IPS-18c (cell line): ENCODE results near the gene BTNL3.

Source experiments
- H3K4me3 ChIP-seq: 2 replicates; pipeline ENCODE4 v1.7.0; 2013; ENCODE audit warnings: low read depth, mild to moderate bottlenecking, low read length, moderate library complexity; ENCODE audit not compliant: insufficient read depth
- H3K9me3 ChIP-seq: one replicate; pipeline ENCODE4 v1.6.1; 2013; ENCODE audit warnings: mild to moderate bottlenecking, low read length, moderate library complexity; ENCODE audit not compliant: control insufficient read depth, insufficient read depth

Gene BTNL3, protein sequence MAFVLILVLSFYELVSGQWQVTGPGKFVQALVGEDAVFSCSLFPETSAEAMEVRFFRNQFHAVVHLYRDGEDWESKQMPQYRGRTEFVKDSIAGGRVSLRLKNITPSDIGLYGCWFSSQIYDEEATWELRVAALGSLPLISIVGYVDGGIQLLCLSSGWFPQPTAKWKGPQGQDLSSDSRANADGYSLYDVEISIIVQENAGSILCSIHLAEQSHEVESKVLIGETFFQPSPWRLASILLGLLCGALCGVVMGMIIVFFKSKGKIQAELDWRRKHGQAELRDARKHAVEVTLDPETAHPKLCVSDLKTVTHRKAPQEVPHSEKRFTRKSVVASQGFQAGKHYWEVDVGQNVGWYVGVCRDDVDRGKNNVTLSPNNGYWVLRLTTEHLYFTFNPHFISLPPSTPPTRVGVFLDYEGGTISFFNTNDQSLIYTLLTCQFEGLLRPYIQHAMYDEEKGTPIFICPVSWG

DNA sequence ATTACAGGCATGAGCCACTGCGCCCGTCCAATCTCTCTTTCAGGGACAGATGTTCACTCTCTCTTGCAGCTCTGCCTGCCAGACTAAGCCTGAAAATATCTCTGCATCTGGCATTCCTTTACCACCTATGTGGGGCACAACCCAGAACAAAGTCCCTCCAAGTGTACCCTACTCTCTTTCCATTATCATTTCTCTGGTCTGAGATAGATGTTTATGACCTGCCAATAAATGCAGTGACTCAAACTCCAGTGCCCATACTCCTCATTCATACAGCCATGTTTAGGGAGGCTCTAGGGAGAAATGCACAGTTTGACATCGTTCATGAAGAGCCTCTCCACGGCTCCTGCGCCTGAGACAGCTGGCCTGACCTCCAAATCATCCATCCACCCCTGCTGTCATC is at the start of gene BTNL3:
Gene BTNL3 (plus strand): TSS at position 255 of the 400 bp plus-strand sequence. CDS start 183 bp downstream, outside the sequence.
- no peaks in the 10 kb centered on the region for H3K9me3 ChIP-seq
- H3K4me3 ChIP-seq: no peak within 1 kb of the TSS

DNA sequence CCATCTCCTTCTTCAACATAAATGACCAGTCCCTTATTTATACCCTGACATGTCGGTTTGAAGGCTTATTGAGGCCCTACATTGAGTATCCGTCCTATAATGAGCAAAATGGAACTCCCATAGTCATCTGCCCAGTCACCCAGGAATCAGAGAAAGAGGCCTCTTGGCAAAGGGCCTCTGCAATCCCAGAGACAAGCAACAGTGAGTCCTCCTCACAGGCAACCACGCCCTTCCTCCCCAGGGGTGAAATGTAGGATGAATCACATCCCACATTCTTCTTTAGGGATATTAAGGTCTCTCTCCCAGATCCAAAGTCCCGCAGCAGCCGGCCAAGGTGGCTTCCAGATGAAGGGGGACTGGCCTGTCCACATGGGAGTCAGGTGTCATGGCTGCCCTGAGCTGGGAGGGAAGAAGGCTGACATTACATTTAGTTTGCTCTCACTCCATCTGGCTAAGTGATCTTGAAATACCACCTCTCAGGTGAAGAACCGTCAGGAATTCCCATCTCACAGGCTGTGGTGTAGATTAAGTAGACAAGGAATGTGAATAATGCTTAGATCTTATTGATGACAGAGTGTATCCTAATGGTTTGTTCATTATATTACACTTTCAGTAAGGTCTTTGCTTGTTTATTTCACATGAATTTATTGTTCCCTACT is 38.2 kb upstream of the BTNL3 start:
- H3K9me3 ChIP-seq: no peaks in the 10 kb centered on the region
- H3K4me3 ChIP-seq: no peak overlapping the region

- Histone ChIP-seq H3K4me3 (no peak overlapping the region), H3K9me3 (no peaks in the 10 kb centered on the region)
Measured at GRCh38 chr5:180959661-180960060, 29.0 kb upstream of the BTNL3 start.

- H3K9me3 ChIP-seq: no peaks in the 10 kb centered on the region
- no peak overlapping the region for H3K4me3 ChIP-seq
Measured at GRCh38 chr5:180960209-180960608, 28.4 kb upstream of the BTNL3 start.

- H3K4me3 ChIP-seq: no peak overlapping the region
- H3K9me3 ChIP-seq: peaks cover 6% of the 10 kb centered on the region
Measured at GRCh38 chr5:180969406-180969805, 19.2 kb upstream of the BTNL3 start.

DNA sequence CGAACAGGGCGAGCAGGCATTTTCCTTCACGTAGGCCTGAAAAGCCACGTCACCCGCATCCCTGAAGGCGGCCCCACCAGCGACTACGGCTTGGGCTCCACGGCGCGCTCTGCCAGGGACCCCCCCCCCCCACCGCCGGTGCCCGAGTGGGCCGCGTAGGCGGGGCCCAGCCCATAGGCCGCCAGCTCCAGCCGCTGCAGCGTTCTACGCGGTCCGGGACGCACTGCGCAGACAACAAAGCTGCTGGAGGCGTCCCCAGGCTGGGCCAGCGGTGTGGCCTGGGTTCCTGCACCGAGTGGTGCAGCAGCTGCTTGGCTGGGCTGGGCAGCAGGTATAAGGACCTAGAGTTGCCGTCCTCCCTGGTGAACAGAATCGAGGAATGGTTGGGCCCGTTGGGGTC is 18.3 kb upstream of the BTNL3 start:
- Histone ChIP-seq H3K9me3 (peaks cover 6% of the 10 kb centered on the region), H3K4me3 (no peak overlapping the region)

DNA sequence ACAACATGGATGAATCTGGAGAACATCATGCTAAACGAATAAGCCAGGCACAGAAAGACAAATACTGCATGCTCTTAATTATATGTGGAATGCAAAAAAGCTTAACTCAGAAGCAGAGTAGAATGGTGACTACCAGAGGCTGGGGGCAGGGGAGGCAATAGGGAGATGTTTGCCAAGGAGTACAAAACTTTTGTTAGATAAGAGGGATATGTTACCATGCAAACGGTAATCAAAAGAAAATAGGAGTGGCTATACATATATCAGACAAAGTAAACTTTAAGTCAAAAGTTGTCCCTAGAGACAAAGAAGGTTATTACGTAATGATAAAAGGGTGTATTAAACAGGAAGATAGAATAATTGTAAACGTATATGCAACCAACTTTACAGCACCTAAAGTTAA is 17.8 kb upstream of the BTNL3 start:
- Histone ChIP-seq H3K9me3 (peaks cover 6% of the 10 kb centered on the region), H3K4me3 (no peak overlapping the region)

DNA sequence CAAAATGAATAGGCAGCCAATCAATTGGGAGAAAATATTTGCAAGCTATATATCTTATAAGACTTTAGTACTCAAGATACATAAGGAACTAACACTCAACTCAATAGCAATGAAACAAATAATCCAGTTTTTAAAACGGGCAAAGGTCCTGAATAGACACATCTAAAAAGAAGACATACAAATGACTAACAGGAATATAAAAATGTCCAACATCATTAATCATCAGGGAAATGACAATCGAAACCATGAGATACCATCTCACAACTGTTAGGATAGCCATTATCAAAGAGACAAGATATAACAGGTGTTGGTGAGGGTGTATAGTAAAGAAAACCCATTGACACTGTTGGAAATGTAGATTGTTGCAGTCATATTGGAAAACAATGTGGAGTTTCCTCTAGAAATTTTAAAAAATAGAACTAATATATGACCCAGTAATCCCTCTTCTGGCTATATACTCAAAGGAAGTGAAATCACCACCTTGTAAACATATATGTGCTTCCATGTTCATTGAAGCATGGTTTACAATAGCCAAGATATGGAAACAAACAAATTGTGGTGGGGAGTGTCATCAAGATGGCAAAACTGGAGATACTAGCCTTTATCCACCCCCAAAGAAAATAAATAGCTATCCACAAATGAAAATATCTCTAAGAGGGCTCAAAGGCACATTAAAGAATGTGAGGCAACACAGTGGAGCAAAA is 13.9 kb upstream of the BTNL3 start:
- peaks cover 4% of the 10 kb centered on the region for H3K9me3 ChIP-seq
- H3K4me3 ChIP-seq: no peak overlapping the region

- Histone ChIP-seq H3K4me3 (no peak overlapping the region), H3K9me3 (peaks cover 2% of the 10 kb centered on the region)
Measured at GRCh38 chr5:180975338-180975737, 13.3 kb upstream of the BTNL3 start.

DNA sequence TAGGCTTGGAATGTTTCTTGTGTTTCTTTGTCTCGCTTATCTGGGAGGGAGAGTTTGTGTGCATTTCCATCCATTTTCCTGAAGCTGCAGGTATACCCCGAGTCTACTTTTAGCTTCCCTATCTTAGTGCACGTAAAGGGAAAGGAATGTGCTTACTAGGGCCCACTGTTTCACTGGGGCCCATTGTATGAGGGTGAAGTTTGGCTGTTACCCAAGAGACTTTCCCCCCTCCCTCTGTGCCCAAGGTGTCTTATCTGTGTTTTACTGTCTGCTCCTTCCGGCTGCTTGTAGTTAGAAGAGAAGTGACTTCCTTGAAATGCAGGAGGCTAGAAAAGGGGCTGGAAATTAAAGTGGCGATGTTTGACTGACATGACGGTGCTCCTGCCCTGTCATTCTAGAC is 12.1 kb upstream of the BTNL3 start:
- H3K9me3 ChIP-seq: peaks cover 2% of the 10 kb centered on the region

DNA sequence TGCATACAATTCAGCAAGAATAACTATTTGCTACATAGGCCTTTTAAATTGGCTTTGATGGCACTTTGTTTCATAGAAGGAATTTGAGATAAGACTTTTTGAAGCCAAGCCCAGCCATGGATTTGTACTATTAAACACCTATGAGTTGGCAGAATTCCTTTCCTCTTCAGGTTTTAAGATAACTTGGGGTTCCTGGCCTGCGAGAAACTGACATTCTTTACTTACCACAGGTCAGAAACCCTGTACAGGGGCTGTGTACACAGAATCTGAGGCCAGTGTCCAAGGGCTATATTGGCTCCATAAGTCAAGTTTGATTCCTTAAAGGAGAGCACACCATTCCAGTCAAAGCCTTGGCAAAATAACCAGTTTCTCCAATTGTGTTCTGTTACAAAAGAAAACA is 10.8 kb upstream of the BTNL3 start:
- peaks cover 2% of the 10 kb centered on the region for H3K9me3 ChIP-seq
- no peak overlapping the region for H3K4me3 ChIP-seq

More for the DNA sequence above, 12.1 kb upstream of the BTNL3 start:
- H3K4me3 ChIP-seq: no peak overlapping the region

DNA sequence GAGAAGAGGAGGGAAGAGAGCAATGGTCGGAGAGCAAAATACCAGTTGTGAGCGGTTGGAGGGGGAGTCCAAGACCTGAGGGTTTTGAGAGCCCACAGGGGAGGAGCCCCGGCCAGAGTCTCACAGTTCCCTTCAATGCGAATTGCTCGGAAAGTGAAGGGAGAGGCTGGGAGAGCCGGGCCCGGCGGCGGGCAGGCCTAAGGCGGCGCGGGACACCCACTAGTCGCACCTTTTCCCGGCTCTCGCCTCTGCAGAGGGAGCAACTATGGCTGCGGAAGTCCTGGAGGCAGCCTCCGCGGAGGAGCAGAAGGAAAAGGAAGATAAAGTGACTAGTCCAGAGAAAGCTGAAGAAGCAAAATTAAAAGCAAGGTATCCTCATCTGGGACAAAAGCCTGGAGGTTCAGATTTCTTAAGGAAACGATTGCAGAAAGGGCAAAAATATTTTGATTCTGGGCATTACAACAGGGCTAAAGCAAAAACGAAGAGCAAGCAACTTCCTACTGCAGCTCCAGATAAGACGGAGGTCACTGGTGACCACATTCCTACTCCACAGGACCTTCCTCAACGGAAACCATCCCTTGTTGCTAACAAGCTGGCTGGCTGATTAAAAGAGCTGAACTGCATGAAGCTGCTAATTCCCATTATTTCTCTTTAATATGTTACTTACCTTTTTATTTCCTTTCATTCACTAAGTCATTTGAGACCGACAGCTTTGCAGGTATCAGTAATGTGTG is 6.5 kb upstream of the BTNL3 start:
- H3K4me3 ChIP-seq: no peak overlapping the region
- no peaks in the 10 kb centered on the region for H3K9me3 ChIP-seq

DNA sequence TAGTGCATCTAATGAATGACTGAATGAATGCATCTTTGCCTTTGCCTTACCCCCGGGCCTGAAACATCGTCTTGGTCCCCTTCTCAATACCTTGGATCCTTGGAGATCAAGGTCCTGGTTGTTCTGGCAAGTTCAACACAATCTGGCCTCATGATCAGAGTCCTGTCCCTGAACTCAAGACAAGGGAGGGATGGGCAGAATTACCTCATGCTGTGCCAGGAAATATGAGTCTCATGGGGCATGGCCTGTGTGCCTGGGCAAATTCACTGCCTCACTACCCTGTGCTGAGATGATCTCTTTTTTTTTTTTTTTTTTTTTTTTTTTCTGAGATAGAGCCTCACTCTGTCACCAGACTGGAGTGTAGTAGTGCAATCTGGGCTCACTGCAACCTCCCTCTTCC is 630 bp upstream of the BTNL3 start:
- no peaks in the 10 kb centered on the region for H3K9me3 ChIP-seq
- H3K4me3 ChIP-seq: no peak overlapping the region

DNA sequence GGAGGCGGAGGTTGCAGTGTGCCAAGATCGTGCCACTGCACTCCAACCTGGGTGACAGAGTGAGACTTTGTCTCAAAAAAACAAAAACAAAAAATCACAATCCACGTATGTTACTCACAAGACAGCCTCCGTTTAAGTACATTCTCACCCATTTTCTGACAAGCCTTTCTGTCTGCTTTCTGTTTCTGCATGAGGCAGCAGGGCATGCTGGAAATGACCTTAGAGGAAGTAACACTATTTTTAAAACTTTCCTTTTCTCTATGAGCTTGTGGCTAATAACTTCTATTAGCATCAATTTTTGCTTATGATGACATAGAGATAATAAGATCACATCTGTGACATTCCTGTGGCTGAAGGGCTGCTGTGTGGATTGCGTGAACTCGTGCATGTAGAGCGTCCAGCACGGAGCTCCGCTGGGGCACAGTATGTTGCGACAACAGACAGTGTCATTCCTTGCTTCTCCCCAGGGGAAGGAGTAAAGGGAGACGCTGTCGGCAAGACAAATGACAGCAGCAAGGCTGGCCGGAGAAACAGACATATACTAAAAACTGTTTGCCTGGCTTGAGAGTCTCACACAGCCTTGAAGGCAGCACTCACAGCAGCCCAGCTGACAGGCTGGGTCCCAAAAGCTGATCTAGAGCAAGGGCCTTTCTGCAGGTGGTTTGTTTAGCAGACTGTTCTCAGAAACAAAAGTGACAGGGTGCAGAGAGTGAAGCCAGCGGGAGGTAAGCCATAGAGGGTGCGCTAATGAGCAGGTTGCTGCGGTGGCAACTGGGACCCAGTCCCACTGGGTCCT is 1.6 kb downstream of the BTNL3 start:
- Histone ChIP-seq H3K9me3 (no peaks in the 10 kb centered on the region), H3K4me3 (no peak overlapping the region)

DNA sequence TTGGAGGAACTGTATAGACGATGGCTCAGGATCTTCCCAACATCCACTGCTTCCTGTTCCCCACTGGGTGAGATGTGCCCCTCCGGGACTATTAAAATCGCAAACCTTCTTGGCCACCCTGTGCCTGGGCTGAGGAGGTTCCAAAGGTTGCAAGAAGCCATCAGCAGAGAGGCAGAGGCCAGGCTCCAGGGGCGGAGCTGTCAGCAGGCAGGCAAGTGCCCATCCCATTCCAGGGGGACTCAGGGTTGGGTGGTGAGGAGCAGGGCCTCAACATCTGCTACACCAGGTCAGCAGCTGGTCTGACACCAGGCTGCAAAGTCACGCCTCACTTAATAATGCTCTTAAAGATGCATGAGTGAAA is 2.2 kb downstream of the BTNL3 start:
- Histone ChIP-seq H3K9me3 (no peaks in the 10 kb centered on the region), H3K4me3 (no peak overlapping the region)

DNA sequence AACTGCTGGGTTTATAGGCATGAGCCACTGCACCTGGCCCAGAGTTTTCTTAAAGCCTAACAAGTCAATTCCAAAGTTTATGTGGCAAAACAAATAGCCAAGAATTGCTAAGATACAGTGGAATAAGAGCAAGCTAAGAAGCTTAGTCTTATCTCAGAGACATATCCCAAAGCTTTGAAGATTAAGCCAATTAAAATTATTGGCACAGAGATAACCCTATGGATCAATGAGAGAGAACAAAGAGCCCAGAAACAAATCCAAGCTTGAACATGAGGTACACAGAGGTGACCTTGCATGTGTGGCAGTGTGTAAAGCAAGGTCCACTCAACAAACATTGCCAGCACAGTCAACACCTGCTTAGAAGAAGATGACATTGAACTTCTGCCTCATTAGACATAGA is 13.3 kb downstream of the BTNL3 start:
- H3K4me3 ChIP-seq: no peak overlapping the region

GRCh38 chr5:181005791-181006190 is 17.1 kb downstream of the BTNL3 start:
- Histone ChIP-seq H3K9me3 (no peaks in the 10 kb centered on the region), H3K4me3 (no peak overlapping the region)

More for the DNA sequence above, 13.3 kb downstream of the BTNL3 start:
- no peaks in the 10 kb centered on the region for H3K9me3 ChIP-seq
